HL-60 (cell line): ENCODE data around the gene RESF1.

Experiments
- DNase-seq, 2 experiments: peaks; one replicate each; pipeline ENCODE4 v3.0.0-alpha.2; 2010 to 2020; ENCODE audit warnings: low read depth in 1 of 2, low spot score in 1 of 2
- H3K27ac ChIP-seq: fragments of 250-450 bp; sonication (Bioruptor Pico); replicated peaks from 2 replicates; pipeline ENCODE4 v1.5.1; 2020; ENCODE audit warnings: mild to moderate bottlenecking, moderate library complexity
- H3K27me3 ChIP-seq: fragments of 250-450 bp; sonication (Bioruptor Pico); 2 replicates; pipeline ENCODE4 v1.5.1; 2021; ENCODE audit warnings: mild to moderate bottlenecking, moderate library complexity; ENCODE audit not compliant: insufficient read depth, poor library complexity, severe bottlenecking
- H3K4me3 ChIP-seq: replicated peaks from 2 replicates; pipeline ENCODE4 v1.5.1; 2011; ENCODE audit warnings: mild to moderate bottlenecking, control low read depth, low read length; ENCODE audit not compliant: insufficient read depth
- GABPA ChIP-seq: IDR thresholded peaks from 2 replicates; pipeline ENCODE4 v1.6.1; 2012; ENCODE audit warnings: low read depth
- POLR2AphosphoS5 ChIP-seq: IDR thresholded peaks from 2 replicates; pipeline ENCODE4 v1.6.1; 2012; ENCODE audit warnings: low read depth
- SPI1 ChIP-seq: IDR thresholded peaks from 2 replicates; pipeline ENCODE4 v1.6.1; 2012; ENCODE audit warnings: low read depth, mild to moderate bottlenecking, borderline replicate concordance
- TF ChIP-seq, protein P1 (sequence below): IDR thresholded peaks from one replicate; pipeline ENCODE4 v1.5.1; 2011; ENCODE audit warnings: low read length, control low read depth, inconsistent platforms; ENCODE audit not compliant: insufficient read depth
- TF ChIP-seq, protein P2 (sequence below): IDR thresholded peaks from 2 replicates; pipeline ENCODE4 v1.6.1; 2012; ENCODE audit warnings: low read depth; ENCODE audit not compliant: insufficient replicate concordance

RESF1 gene

DNA sequence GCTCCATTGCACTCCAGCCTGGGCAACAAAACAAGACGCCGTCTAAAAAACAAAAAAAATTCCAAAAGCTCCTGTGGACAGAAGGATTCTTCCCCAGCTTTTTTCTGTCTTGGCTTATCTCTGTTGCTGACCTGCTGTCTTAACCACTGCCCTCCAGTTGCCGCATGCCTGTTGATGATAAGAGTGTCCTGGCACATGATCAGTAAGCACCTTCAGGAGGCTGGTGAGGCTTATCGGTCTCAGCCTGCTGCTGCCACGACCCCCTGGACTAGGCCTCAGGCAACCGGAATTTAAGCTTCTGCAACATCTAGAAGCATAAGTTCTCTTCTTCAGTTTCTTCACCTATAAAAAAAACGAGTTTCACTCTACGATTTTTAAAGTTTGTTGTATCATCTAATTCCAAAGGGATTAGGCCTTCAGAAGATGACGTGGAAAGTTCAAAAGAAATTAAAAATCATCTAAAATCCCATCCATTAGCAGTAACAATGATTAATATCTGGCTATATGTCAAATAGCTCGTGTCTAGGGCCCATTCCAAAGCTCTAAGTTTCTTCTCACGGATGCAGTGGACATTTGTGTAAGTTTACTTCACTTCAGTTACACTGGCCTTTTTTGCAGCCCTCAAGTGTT, 46.4 kb downstream of the RESF1 start:
- Histone ChIP-seq H3K4me3 (no peak overlapping the region), H3K27me3 (no peaks in the 10 kb centered on the region), H3K27ac (no peak overlapping the region)
- TF ChIP-seq, protein P1, sequence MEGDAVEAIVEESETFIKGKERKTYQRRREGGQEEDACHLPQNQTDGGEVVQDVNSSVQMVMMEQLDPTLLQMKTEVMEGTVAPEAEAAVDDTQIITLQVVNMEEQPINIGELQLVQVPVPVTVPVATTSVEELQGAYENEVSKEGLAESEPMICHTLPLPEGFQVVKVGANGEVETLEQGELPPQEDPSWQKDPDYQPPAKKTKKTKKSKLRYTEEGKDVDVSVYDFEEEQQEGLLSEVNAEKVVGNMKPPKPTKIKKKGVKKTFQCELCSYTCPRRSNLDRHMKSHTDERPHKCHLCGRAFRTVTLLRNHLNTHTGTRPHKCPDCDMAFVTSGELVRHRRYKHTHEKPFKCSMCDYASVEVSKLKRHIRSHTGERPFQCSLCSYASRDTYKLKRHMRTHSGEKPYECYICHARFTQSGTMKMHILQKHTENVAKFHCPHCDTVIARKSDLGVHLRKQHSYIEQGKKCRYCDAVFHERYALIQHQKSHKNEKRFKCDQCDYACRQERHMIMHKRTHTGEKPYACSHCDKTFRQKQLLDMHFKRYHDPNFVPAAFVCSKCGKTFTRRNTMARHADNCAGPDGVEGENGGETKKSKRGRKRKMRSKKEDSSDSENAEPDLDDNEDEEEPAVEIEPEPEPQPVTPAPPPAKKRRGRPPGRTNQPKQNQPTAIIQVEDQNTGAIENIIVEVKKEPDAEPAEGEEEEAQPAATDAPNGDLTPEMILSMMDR = no peak
- TF ChIP-seq POLR2AphosphoS5 = no peak
- no peak for TF ChIP-seq GABPA
- TF ChIP-seq, protein P2, sequence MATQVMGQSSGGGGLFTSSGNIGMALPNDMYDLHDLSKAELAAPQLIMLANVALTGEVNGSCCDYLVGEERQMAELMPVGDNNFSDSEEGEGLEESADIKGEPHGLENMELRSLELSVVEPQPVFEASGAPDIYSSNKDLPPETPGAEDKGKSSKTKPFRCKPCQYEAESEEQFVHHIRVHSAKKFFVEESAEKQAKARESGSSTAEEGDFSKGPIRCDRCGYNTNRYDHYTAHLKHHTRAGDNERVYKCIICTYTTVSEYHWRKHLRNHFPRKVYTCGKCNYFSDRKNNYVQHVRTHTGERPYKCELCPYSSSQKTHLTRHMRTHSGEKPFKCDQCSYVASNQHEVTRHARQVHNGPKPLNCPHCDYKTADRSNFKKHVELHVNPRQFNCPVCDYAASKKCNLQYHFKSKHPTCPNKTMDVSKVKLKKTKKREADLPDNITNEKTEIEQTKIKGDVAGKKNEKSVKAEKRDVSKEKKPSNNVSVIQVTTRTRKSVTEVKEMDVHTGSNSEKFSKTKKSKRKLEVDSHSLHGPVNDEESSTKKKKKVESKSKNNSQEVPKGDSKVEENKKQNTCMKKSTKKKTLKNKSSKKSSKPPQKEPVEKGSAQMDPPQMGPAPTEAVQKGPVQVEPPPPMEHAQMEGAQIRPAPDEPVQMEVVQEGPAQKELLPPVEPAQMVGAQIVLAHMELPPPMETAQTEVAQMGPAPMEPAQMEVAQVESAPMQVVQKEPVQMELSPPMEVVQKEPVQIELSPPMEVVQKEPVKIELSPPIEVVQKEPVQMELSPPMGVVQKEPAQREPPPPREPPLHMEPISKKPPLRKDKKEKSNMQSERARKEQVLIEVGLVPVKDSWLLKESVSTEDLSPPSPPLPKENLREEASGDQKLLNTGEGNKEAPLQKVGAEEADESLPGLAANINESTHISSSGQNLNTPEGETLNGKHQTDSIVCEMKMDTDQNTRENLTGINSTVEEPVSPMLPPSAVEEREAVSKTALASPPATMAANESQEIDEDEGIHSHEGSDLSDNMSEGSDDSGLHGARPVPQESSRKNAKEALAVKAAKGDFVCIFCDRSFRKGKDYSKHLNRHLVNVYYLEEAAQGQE = no peak
- TF ChIP-seq SPI1 = no peak
- DNase-seq = no peak
